Endothelial cell of umbilical vein (primary cell): Measurements from ENCODE around the gene ATAD2B. TPM values are rescaled to one million over a fixed set of nuclear protein-coding genes. Genes with fewer than 3 reads are reported as not detected.

Experiments
- BruUV-seq: library from RNA; stranded (reverse); fragments of 400-500 nt; replicated peaks from 2 replicates; lab custom pipeline; 2021; lab: Mats Ljungman, UMichigan
- CTCF ChIA-PET: fragments of 300-600, 350-600 bp; sonication (Branson Sonifier 250); formaldehyde crosslinking; loops from one replicate; lab custom pipeline; 2021; ENCODE audit warnings: antibody characterized with exemption, inconsistent platforms; lab: Charles Lee
- POLR2A ChIA-PET: fragments of 300-600, 350-600 bp; sonication (Branson Sonifier 250); formaldehyde crosslinking; loops from one replicate; lab custom pipeline; 2021; ENCODE audit warnings: antibody characterized with exemption, inconsistent platforms; lab: Charles Lee
- DNase-seq: peaks from one replicate; pipeline ENCODE4 v3.0.0-alpha.2; 2011; ENCODE audit warnings: low read depth, low spot score
- FAIRE-seq: peaks from 2 replicates; lab custom pipeline; 2011; peaks lifted over from hg19 to GRCh38; lab: Jason Lieb, UNC
- H2AFZ ChIP-seq: 2 replicates; pipeline ENCODE4 v1.6.0; 2012; ENCODE audit warnings: low read depth, low read length, control low read depth, inconsistent platforms
- H3K27ac ChIP-seq: 2 replicates; pipeline ENCODE4 v1.5.1; 2011; ENCODE audit warnings: low read depth, mild to moderate bottlenecking, control low read depth, low read length, moderate library complexity; ENCODE audit not compliant: insufficient read depth
- H3K27me3 ChIP-seq, 2 experiments: 2 replicates each; pipeline versions ENCODE4 v1.6.0 to v1.6.1; 2011; ENCODE audit warnings: low read length in 2 of 2, mixed read lengths in 1 of 2; ENCODE audit not compliant: control insufficient read depth in 2 of 2, insufficient read depth in 2 of 2
- H3K36me3 ChIP-seq, 2 experiments: 2 replicates in 1 of 2; 3 replicates in 1 of 2; pipeline ENCODE4 v1.5.1; 2011; ENCODE audit warnings: low read length in 2 of 2, mild to moderate bottlenecking in 1 of 2, moderate library complexity in 1 of 2; ENCODE audit not compliant: control insufficient read depth in 2 of 2, insufficient read depth in 2 of 2; ENCODE audit errors: extremely low read depth in 1 of 2
- H3K4me1 ChIP-seq: 3 replicates; pipeline ENCODE4 v1.5.1; 2011; ENCODE audit warnings: mild to moderate bottlenecking, low read length; ENCODE audit not compliant: control insufficient read depth, insufficient read depth; ENCODE audit errors: extremely low read depth
- H3K4me2 ChIP-seq: 2 replicates; pipeline ENCODE4 v1.6.1; 2011; ENCODE audit warnings: low read length, control low read depth, mixed read lengths; ENCODE audit not compliant: insufficient read depth
- H3K4me3 ChIP-seq, 3 experiments: fragments of 200-600 bp in 1 of 3; sonication (generic), shearing (Covaris generic) in 1 of 3; replicated peaks in 1 of 3; 2 replicates each; pipeline ENCODE4 v1.5.1; 2011 to 2016; ENCODE audit warnings: control low read depth in 3 of 3, low read length in 3 of 3, mild to moderate bottlenecking in 2 of 3, inconsistent platforms in 1 of 3, low read depth in 1 of 3, moderate library complexity in 1 of 3; ENCODE audit not compliant: insufficient read depth in 1 of 3
- H3K79me2 ChIP-seq: 2 replicates; pipeline ENCODE4 v1.6.0; 2012; ENCODE audit warnings: low read length, inconsistent platforms; ENCODE audit not compliant: control insufficient read depth, insufficient read depth
- H3K9ac ChIP-seq: replicated peaks from 2 replicates; pipeline ENCODE3; 2011; ENCODE audit warnings: low read length, control low read depth; ENCODE audit not compliant: insufficient read depth; ENCODE audit errors: extremely low read depth
- H3K9me1 ChIP-seq: replicated peaks from 3 replicates; pipeline ENCODE4 v1.6.0; 2011; ENCODE audit warnings: mild to moderate bottlenecking, low read length; ENCODE audit not compliant: control insufficient read depth, insufficient read depth; ENCODE audit errors: extremely low read depth
- H3K9me3 ChIP-seq: replicated peaks from 2 replicates; pipeline ENCODE4 v1.5.1; 2012; ENCODE audit warnings: low read length, inconsistent platforms; ENCODE audit not compliant: control insufficient read depth, insufficient read depth
- H4K20me1 ChIP-seq: replicated peaks from 2 replicates; pipeline ENCODE3; 2011; ENCODE audit warnings: mild to moderate bottlenecking, low read length; ENCODE audit not compliant: control insufficient read depth, insufficient read depth; ENCODE audit errors: extremely low read depth
- EZH2 ChIP-seq: IDR thresholded peaks from 2 replicates; pipeline ENCODE4 v1.6.1; 2012; ENCODE audit warnings: borderline replicate concordance, low read depth, mild to moderate bottlenecking, moderate library complexity, low read length, inconsistent platforms; ENCODE audit not compliant: severe bottlenecking
- FOS ChIP-seq: IDR thresholded peaks from 2 replicates; pipeline ENCODE4 v1.6.1; 2011; ENCODE audit warnings: mild to moderate bottlenecking, low read length, moderate library complexity, borderline replicate concordance; ENCODE audit not compliant: insufficient read depth
- GATA2 ChIP-seq: IDR thresholded peaks from 2 replicates; pipeline ENCODE4 v1.7.0; 2011; ENCODE audit warnings: low read depth, mild to moderate bottlenecking, moderate library complexity, mixed read lengths, low read length; ENCODE audit not compliant: insufficient read length, insufficient read depth
- JUN ChIP-seq: IDR thresholded peaks from 2 replicates; pipeline ENCODE4 v1.6.1; 2011; ENCODE audit warnings: borderline replicate concordance, low read depth; ENCODE audit not compliant: insufficient read length, insufficient read depth
- MYC ChIP-seq: IDR thresholded peaks from one replicate; pipeline ENCODE4 v1.6.1; 2011; ENCODE audit warnings: mild to moderate bottlenecking, low read depth, low read length
- POLR2A ChIP-seq: IDR thresholded peaks from 2 replicates; pipeline ENCODE4 v1.6.1; 2012; ENCODE audit warnings: low read depth, mild to moderate bottlenecking, control low read depth, low read length
- POLR2AphosphoS5 ChIP-seq: IDR thresholded peaks from 2 replicates; pipeline ENCODE4 v1.6.1; 2012; ENCODE audit warnings: low read depth, mild to moderate bottlenecking, control low read depth, low read length, moderate library complexity; ENCODE audit not compliant: insufficient read depth
- dilution Hi-C: fragments of 300-500 bp; cut with MboI; formaldehyde crosslinking; loops from one replicate; pipeline ENCODE4 v1.15.0; 2019; ENCODE audit warnings: low sequenced_read_pairs; ENCODE audit not compliant: extremely low pct_ligation_motif_present
- intact Hi-C: fragments of 100-400 bp; cut with micrococcal nuclease; formaldehyde crosslinking; loops from one replicate; pipeline ENCODE4 v1.10.0; 2022
- polyA plus RNA-seq, 4 experiments: library from polyadenylated mRNA; depleted of rRNA in 3 of 4; stranded (reverse) in 3 of 4; unstranded in 1 of 4; fragments of >200 nt; gene quantifications; 2 replicates each; pipeline versions ENCODE4 v1.2.1 to v1.2.3, GENCODE V29; 2011 to 2012; ENCODE audit warnings: missing spikeins in 1 of 4
- total RNA-seq: library from RNA; stranded (reverse); gene quantifications from 2 replicates; pipeline ENCODE4 v1.2.3, GENCODE V29; 2021
- TF ChIP-seq, protein P1 (sequence below): IDR thresholded peaks from 2 replicates; pipeline ENCODE4 v1.6.1; 2011; ENCODE audit not compliant: insufficient read depth, insufficient read length
- TF ChIP-seq, protein P2 (sequence below), 2 donors: IDR thresholded peaks; 1 replicate in 1 of 2; 2 replicates in 1 of 2; pipeline ENCODE4 v1.5.1; 2011; ENCODE audit warnings: low read length in 2 of 2, mild to moderate bottlenecking in 2 of 2, moderate library complexity in 2 of 2, control low read depth in 1 of 2, inconsistent platforms in 1 of 2, low read depth in 1 of 2; ENCODE audit not compliant: insufficient read depth in 1 of 2; ENCODE audit errors: extremely low read depth in 1 of 2

Gene ATAD2B
- total and polyA plus RNA-seq, 2 donors (not counting 3 experiments of a cell fraction or from before 2014, with no cell fraction given): 2.5 to 19.1 TPM

DNA sequence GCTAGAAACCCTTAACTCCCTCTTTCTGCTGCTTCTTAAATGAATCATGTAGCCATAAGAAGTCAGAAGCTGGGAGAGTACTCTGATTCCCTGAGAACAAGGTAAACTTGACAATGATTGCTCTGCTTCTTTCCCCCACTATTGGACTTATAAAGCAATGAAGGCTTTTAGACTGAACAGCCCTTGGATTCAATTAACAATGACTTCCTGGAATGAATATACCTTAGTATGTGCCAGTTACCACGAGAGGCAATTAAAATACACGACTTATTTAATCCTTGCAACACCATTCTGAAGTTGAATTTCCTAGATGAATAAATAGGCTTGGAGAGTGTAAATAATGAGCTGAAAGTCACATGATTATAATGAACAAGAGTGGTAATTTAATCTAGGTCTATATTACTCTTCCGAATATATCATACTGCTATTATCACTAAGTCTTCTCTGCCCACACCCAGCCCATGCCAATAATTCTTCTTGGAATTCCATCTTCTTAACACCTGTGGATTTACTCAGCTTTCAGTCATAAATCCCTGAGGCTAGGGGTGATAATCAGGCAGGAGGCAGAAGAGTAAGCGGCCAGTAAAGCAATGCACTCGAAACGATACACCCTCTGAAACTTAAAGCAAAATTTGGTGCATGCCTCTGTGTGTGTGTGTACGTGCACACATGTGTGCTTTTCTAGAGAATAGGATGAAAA lies 170.2 kb downstream of the ATAD2B start:
- no peak overlapping the region for H3K4me3 ChIP-seq
- H2AFZ ChIP-seq: no peak overlapping the region
- no peaks in the 10 kb centered on the region for H3K27me3 ChIP-seq
- H3K27ac ChIP-seq: no peak overlapping the region
- no peak overlapping the region for H3K9ac ChIP-seq
- ChIA-PET POLR2A (no interaction called here), CTCF (interaction anchor here (2.4 kb wide), 1 partner anchor 352 kb away, joined by 8 read pairs; no protein-coding TSS in a partner anchor)
- DNase-seq (no peak), FAIRE-seq (no peak)
- no peaks in the 10 kb centered on the region for H3K9me3 ChIP-seq
- peaks cover 17% of the 10 kb centered on the region for H3K4me1 ChIP-seq
- H3K79me2 ChIP-seq: no peaks in the 10 kb centered on the region
- intact Hi-C loops (loop anchor here (10.0 kb wide), 1 partner anchor 372 kb away; the partner anchor contains the start of gene KLHL29), dilution Hi-C loops (no loop called here)
- no peaks in the 10 kb centered on the region for H4K20me1 ChIP-seq
- H3K4me2 ChIP-seq: peak overlapping the region; percentile 4
- H3K36me3 ChIP-seq: peaks cover 0 to under 1% of the 10 kb centered on the region in 2 experiments
- BruUV-seq: no TSS peak
- no peaks in the 10 kb centered on the region for H3K9me1 ChIP-seq
- TF ChIP-seq POLR2A (no peak), MYC (no peak), EZH2 (no peak), GATA2 (no peak), JUN (no peak), FOS (no peak), POLR2AphosphoS5 (no peak)
- TF ChIP-seq, protein P1, sequence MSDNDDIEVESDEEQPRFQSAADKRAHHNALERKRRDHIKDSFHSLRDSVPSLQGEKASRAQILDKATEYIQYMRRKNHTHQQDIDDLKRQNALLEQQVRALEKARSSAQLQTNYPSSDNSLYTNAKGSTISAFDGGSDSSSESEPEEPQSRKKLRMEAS: no peak
- TF ChIP-seq, protein P2, sequence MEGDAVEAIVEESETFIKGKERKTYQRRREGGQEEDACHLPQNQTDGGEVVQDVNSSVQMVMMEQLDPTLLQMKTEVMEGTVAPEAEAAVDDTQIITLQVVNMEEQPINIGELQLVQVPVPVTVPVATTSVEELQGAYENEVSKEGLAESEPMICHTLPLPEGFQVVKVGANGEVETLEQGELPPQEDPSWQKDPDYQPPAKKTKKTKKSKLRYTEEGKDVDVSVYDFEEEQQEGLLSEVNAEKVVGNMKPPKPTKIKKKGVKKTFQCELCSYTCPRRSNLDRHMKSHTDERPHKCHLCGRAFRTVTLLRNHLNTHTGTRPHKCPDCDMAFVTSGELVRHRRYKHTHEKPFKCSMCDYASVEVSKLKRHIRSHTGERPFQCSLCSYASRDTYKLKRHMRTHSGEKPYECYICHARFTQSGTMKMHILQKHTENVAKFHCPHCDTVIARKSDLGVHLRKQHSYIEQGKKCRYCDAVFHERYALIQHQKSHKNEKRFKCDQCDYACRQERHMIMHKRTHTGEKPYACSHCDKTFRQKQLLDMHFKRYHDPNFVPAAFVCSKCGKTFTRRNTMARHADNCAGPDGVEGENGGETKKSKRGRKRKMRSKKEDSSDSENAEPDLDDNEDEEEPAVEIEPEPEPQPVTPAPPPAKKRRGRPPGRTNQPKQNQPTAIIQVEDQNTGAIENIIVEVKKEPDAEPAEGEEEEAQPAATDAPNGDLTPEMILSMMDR (IDR thresholded peaks at IDR 0.05; ENCODE audit: extremely low read depth in 1 of 2, insufficient read depth in 1 of 2, low read depth in 1 of 2, low read length in 2 of 2): no peak
